HL-60 (cell line): Measurements from ENCODE around the gene VPS13A.

ENCODE experiments used
- DNase-seq, 2 experiments: peaks; one replicate each; pipeline ENCODE4 v3.0.0-alpha.2; 2010 to 2020; ENCODE audit warnings: low read depth in 1 of 2, low spot score in 1 of 2
- H3K27ac ChIP-seq: fragments of 250-450 bp; sonication (Bioruptor Pico); replicated peaks from 2 replicates; pipeline ENCODE4 v1.5.1; 2020; ENCODE audit warnings: mild to moderate bottlenecking, moderate library complexity
- H3K27me3 ChIP-seq: fragments of 250-450 bp; sonication (Bioruptor Pico); 2 replicates; pipeline ENCODE4 v1.5.1; 2021; ENCODE audit warnings: mild to moderate bottlenecking, moderate library complexity; ENCODE audit not compliant: insufficient read depth, poor library complexity, severe bottlenecking
- H3K4me3 ChIP-seq: replicated peaks from 2 replicates; pipeline ENCODE4 v1.5.1; 2011; ENCODE audit warnings: mild to moderate bottlenecking, control low read depth, low read length; ENCODE audit not compliant: insufficient read depth
- CTCF ChIP-seq: IDR thresholded peaks from one replicate; pipeline ENCODE4 v1.5.1; 2011; ENCODE audit warnings: low read length, control low read depth, inconsistent platforms; ENCODE audit not compliant: insufficient read depth
- GABPA ChIP-seq: IDR thresholded peaks from 2 replicates; pipeline ENCODE4 v1.6.1; 2012; ENCODE audit warnings: low read depth
- POLR2AphosphoS5 ChIP-seq: IDR thresholded peaks from 2 replicates; pipeline ENCODE4 v1.6.1; 2012; ENCODE audit warnings: low read depth
- REST ChIP-seq: IDR thresholded peaks from 2 replicates; pipeline ENCODE4 v1.6.1; 2012; ENCODE audit warnings: low read depth; ENCODE audit not compliant: insufficient replicate concordance
- SPI1 ChIP-seq: IDR thresholded peaks from 2 replicates; pipeline ENCODE4 v1.6.1; 2012; ENCODE audit warnings: low read depth, mild to moderate bottlenecking, borderline replicate concordance

The VPS13A gene

GRCh38 chr9:77422969-77423368 is 245.6 kb downstream of the VPS13A start:
- Histone ChIP-seq H3K27me3 (no peaks in the 10 kb centered on the region), H3K27ac (no peak overlapping the region), H3K4me3 (no peak overlapping the region)
- no peak for DNase-seq
- no peak for TF ChIP-seq GABPA
- no peak for TF ChIP-seq CTCF
- no peak for TF ChIP-seq POLR2AphosphoS5
- TF ChIP-seq REST: no peak
- no peak for TF ChIP-seq SPI1

GRCh38 chr9:77423841-77424240 is 246.5 kb downstream of the VPS13A start:
- Histone ChIP-seq H3K27me3 (no peaks in the 10 kb centered on the region), H3K27ac (no peak overlapping the region), H3K4me3 (no peak overlapping the region)
- TF ChIP-seq GABPA (no peak), CTCF (no peak), REST (no peak), POLR2AphosphoS5 (no peak), SPI1 (no peak)
- DNase-seq: no peak

GRCh38 chr9:77424993-77425392 is 247.7 kb downstream of the VPS13A start:
- TF ChIP-seq REST: no peak
- no peak for TF ChIP-seq POLR2AphosphoS5
- TF ChIP-seq CTCF: no peak
- TF ChIP-seq GABPA: no peak
- TF ChIP-seq SPI1: no peak
- Histone ChIP-seq H3K4me3 (no peak overlapping the region), H3K27ac (no peak overlapping the region), H3K27me3 (no peaks in the 10 kb centered on the region)
- DNase-seq: no peak
